PFSK-1 (cell line): Measurements from ENCODE around the gene TFPT. TPM values are rescaled to one million over a fixed set of nuclear protein-coding genes. Genes with fewer than 3 reads are reported as not detected.

Experiments used
- FOXP2 ChIP-seq: optimal IDR thresholded peaks from 2 replicates; pipeline ENCODE3; 2011; ENCODE audit warnings: borderline replicate concordance, control low read depth, inconsistent platforms; ENCODE audit not compliant: insufficient read depth; ENCODE audit errors: extremely low read length, extremely low read depth
- POLR2AphosphoS5 ChIP-seq: IDR thresholded peaks from 2 replicates; pipeline ENCODE4 v1.6.1; 2012; ENCODE audit warnings: low read depth, mild to moderate bottlenecking, control low read depth, low read length, moderate library complexity
- REST ChIP-seq, 2 experiments: IDR thresholded peaks; 2 replicates each; pipeline versions ENCODE4 v1.6.1 to v1.8.0; 2011 to 2012; ENCODE audit warnings: low read depth in 2 of 2, low read length in 2 of 2, control low read depth in 1 of 2, inconsistent platforms in 1 of 2, mild to moderate bottlenecking in 1 of 2, moderate library complexity in 1 of 2; ENCODE audit not compliant: insufficient read depth in 1 of 2
- SIN3A ChIP-seq: IDR thresholded peaks from 2 replicates; pipeline ENCODE4 v1.6.1; 2012; ENCODE audit warnings: mild to moderate bottlenecking, low read length, moderate library complexity, borderline replicate concordance; ENCODE audit not compliant: insufficient read depth
- TAF1 ChIP-seq: IDR thresholded peaks from 2 replicates; pipeline ENCODE4 v1.6.1; 2012; ENCODE audit warnings: low read length, control low read depth, borderline replicate concordance; ENCODE audit not compliant: insufficient read depth
- polyA plus RNA-seq: library from polyadenylated mRNA; unstranded; fragments of >200 nt; gene quantifications from one replicate; pipeline ENCODE4 v1.2.1, GENCODE V29; 2012; ENCODE audit warnings: low read depth, missing spikeins; ENCODE audit not compliant: insufficient read length

Gene TFPT
- 106 TPM for polyA plus RNA-seq

DNA sequence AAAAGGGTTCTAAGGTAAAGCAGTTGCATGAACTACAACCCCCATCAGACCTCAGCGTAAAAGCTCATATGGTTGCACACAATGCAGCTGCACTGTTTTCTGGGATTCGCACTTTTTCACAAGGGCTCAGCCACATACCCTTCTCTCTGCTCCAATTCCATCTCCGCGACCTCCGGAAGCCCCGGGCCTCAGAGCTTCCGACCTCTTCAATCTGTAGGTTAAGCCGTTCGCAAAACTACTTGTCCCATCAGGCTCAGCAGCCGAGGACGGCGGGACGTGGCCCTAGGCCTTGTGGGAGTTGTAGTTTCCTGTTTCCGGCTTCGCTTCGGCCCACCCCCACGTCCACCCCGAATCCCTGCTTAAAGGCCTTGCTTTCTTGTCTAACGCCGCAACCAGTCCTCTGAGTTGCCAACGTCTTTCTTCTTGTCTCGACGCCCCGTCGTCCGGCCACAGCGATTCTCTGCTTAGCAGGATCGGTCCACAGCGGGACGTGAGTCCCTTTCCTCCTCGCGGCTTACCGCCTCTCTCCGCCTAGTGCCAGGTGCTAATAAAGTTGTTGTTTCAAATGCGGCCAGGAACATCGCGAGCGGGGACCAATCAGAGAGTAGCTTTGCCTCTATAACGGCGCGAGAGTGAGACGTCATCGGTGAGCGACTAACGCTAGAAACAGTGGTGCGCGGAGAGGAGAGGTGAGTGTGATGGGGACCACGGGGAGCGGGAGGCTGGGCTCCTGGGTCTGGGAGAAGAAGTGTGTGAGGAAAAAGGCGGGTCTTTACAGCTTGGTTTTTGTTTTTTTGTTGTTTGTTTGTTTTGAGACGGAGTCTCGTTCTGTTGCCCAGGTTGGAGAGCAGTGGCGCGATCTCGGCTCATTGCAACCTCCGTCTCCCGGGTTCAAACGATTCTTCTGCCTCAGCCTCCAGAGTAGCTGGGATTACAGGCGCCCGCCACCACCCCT, at the start of gene TFPT, which contains the start of gene PRPF31:
TFPT (minus strand) TSS at position 549 of the 955 bp plus-strand sequence; CDS start at position 161, 388 bp downstream.
PRPF31 (plus strand) TSS at position 646 of the 955 bp plus-strand sequence. CDS start 2,525 bp downstream, outside the sequence.
- TF ChIP-seq POLR2AphosphoS5 (peak; percentile 66; the same call in 1 of the 2 replicates), SIN3A (peak; percentile 91), FOXP2 (peak; percentile 73), TAF1 (peak; percentile 80; the same call in 1 of the 2 replicates), REST (IDR thresholded peaks at IDR 0.05; ENCODE audit: insufficient read depth in 1 of 2, low read depth in 2 of 2, low read length in 2 of 2) (no peak; a peak in 1 of 4 replicates)

- no peak for TF ChIP-seq FOXP2
- TF ChIP-seq POLR2AphosphoS5: no peak
- no peak for TF ChIP-seq SIN3A
- no peak for TF ChIP-seq TAF1
These were observed 49.8 kb upstream of the TFPT start for GRCh38 chr19:54165222-54165621.

GRCh38 chr19:54164369-54165068, 49.1 kb upstream of the TFPT start:
- no peak for TF ChIP-seq FOXP2
- TF ChIP-seq POLR2AphosphoS5: no peak
- no peak for TF ChIP-seq TAF1
- TF ChIP-seq REST (IDR thresholded peaks at IDR 0.05; ENCODE audit: insufficient read depth in 1 of 2, low read depth in 2 of 2, low read length in 2 of 2): no peak
- no peak for TF ChIP-seq SIN3A

GRCh38 chr19:54162884-54163283, 47.4 kb upstream of the TFPT start:
- no peak for TF ChIP-seq SIN3A
- no peak for TF ChIP-seq POLR2AphosphoS5
- no peak for TF ChIP-seq TAF1
- TF ChIP-seq REST (IDR thresholded peaks at IDR 0.05; ENCODE audit: insufficient read depth in 1 of 2, low read depth in 2 of 2, low read length in 2 of 2): no peak
- no peak for TF ChIP-seq FOXP2

DNA sequence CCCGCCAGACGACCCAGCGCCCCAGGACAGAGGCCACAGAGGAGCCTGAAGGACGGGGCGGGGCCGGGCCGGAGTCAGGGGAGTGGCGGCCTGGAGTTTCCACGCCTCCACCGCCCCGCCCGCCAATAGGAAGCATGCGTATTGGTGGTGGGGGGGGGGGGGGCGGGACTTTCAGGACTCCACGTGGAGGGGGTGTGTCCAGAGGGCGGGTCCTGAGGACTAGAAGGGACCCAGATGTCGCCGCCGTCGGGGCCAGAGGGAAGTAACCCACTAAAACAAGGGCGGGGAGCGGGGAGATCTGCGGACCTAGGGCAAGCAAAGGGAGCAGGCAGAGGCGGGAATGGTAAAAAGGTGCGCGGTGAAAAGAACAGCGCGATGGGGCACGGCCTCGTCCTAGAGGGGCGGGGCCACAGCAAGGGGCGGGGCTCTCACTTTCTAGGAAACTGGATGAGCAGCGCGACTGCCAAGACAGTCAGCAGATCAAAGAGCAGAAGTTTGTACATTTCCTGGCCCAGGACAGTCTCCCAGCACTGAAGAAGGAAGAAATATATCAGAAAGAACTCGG, 46.9 kb upstream of the TFPT start:
- TF ChIP-seq TAF1 (no peak), REST (IDR thresholded peaks at IDR 0.05; ENCODE audit: insufficient read depth in 1 of 2, low read depth in 2 of 2, low read length in 2 of 2) (no peak), SIN3A (no peak), FOXP2 (no peak), POLR2AphosphoS5 (no peak)
